Measurements from ENCODE around the gene TPGS2. TPM values are rescaled to one million over a fixed set of nuclear protein-coding genes. Genes with fewer than 3 reads are reported as not detected.
A peak's percentile ranks its signal among the peaks of the same experiment; 100 is the strongest.

TPGS2 gene
- total RNA-seq, 4 donors from 2014 or later: 53.7 to 130 (median 95.6) TPM

DNA sequence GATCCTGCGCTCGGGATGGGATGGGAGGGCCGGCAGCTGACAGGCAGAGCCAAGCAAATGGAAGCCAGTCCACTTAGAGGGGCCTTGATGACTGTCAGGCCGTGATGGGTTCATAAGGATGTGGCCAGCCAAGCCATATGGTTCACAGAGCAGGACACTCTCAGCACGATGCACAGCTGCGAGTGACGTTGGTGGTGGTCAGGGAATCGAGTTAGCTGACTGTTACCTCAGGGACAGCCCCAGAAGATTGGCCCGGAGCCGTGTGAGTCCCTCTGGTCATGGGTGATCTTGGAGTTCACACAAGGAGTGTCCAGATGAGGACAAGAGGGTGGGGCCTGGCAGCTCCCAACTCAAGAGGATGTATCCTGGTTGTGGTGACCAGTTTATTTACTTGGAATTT, 70.2 kb downstream of the TPGS2 start:
- in situ Hi-C loops (cut with MboI; ENCODE audit: low pct_ligation_motif_present in 1 of 4, low pct_unique_long_range_greater_than_20kb in 1 of 4, low sequenced_read_pairs in 3 of 4) (loop anchor here in 1 of 4 donors (10.0 to 25.0 kb wide), 2 partner anchors 74 to 471 kb away; partner anchors contain the start of gene FHOD3), intact Hi-C loops (cut with DNase I; ENCODE audit: low total_unique reads) (loop anchor here (5.0 kb wide), 1 partner anchor 71 kb away; no protein-coding TSS in a partner anchor)
- DNase-seq: no peak
- H3K27me3 ChIP-seq: no peaks in the 10 kb centered on the region
- 81 to 84% methylated on average over 5 to 10 of the region's 10 CpGs for WGBS, 2 donors (ENCODE audit: low coverage in 1 of 2)
- no peaks in the 10 kb centered on the region for H3K36me3 ChIP-seq
- no peak overlapping the region for H3K27ac ChIP-seq
- H3K9me3 ChIP-seq: no peaks in the 10 kb centered on the region
- H3K4me1 ChIP-seq: peaks cover 0 to 8% (median 3%) of the 10 kb centered on the region in 4 donors
- no peak overlapping the region for H3K4me3 ChIP-seq
- TF ChIP-seq POLR2AphosphoS5 (IDR thresholded peaks at IDR 0.05): no peak
- TF ChIP-seq, protein P1, sequence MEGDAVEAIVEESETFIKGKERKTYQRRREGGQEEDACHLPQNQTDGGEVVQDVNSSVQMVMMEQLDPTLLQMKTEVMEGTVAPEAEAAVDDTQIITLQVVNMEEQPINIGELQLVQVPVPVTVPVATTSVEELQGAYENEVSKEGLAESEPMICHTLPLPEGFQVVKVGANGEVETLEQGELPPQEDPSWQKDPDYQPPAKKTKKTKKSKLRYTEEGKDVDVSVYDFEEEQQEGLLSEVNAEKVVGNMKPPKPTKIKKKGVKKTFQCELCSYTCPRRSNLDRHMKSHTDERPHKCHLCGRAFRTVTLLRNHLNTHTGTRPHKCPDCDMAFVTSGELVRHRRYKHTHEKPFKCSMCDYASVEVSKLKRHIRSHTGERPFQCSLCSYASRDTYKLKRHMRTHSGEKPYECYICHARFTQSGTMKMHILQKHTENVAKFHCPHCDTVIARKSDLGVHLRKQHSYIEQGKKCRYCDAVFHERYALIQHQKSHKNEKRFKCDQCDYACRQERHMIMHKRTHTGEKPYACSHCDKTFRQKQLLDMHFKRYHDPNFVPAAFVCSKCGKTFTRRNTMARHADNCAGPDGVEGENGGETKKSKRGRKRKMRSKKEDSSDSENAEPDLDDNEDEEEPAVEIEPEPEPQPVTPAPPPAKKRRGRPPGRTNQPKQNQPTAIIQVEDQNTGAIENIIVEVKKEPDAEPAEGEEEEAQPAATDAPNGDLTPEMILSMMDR (IDR thresholded peaks at IDR 0.05): no peak
- TF ChIP-seq POLR2A (IDR thresholded peaks at IDR 0.05): no peak
- no peak for TF ChIP-seq EP300 (IDR thresholded peaks at IDR 0.05; ENCODE audit: low read depth)

GRCh38 chr18:36757991-36758390, 70.8 kb downstream of the TPGS2 start:
- Histone ChIP-seq H3K27me3 (no peaks in the 10 kb centered on the region), H3K9me3 (no peaks in the 10 kb centered on the region), H3K4me1 (peaks cover 0 to 8% (median 3%) of the 10 kb centered on the region in 4 donors), H3K36me3 (no peaks in the 10 kb centered on the region), H3K27ac (no peak overlapping the region), H3K4me3 (no peak overlapping the region)
- in situ Hi-C loops (cut with MboI; ENCODE audit: low pct_ligation_motif_present in 1 of 4, low pct_unique_long_range_greater_than_20kb in 1 of 4, low sequenced_read_pairs in 3 of 4): loop anchor here in 1 of 4 donors (10.0 to 25.0 kb wide), 2 partner anchors 73 to 471 kb away; partner anchors contain the start of gene FHOD3
- TF ChIP-seq EP300 (IDR thresholded peaks at IDR 0.05; ENCODE audit: low read depth) (no peak), POLR2AphosphoS5 (IDR thresholded peaks at IDR 0.05) (no peak), POLR2A (IDR thresholded peaks at IDR 0.05) (no peak)
- 56 to 76% methylated on average over 2 to 3 of the region's 3 CpGs for WGBS, 2 donors (ENCODE audit: low coverage in 1 of 2)
- no peak for DNase-seq
- intact Hi-C loops (cut with DNase I; ENCODE audit: low total_unique reads): loop anchor here (5.0 kb wide), 1 partner anchor 71 kb away; no protein-coding TSS in a partner anchor

DNA sequence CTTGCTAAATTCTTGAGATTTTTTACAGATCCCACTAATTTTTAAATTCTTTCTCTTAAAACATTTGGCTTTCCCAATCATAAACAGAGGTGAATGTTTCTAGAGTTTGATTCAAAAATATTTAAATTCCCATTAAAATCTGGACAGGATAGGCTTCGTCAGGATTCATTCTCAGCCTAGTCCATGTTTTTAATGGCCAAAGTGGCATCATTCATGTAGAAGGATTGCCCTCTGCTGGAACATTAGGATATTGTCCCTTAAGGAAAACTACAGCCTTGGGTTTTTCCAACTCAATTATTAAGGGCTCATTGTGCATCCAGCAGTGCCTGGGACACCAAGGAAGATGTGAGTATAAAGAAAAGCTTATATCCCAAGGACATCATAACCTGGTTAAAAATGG, 71.7 kb downstream of the TPGS2 start:
- Histone ChIP-seq H3K9me3 (no peaks in the 10 kb centered on the region), H3K4me3 (no peak overlapping the region), H3K36me3 (no peaks in the 10 kb centered on the region), H3K27me3 (no peaks in the 10 kb centered on the region), H3K4me1 (peaks cover 0 to 8% (median 3%) of the 10 kb centered on the region in 4 donors), H3K27ac (no peak overlapping the region)
- intact Hi-C loops (cut with DNase I; ENCODE audit: low total_unique reads): loop anchor here (5.0 kb wide), 1 partner anchor 70 kb away; no protein-coding TSS in a partner anchor
- in situ Hi-C loops (cut with MboI; ENCODE audit: low pct_ligation_motif_present in 1 of 4, low pct_unique_long_range_greater_than_20kb in 1 of 4, low sequenced_read_pairs in 3 of 4): loop anchor here in 1 of 4 donors (10.0 to 25.0 kb wide), 2 partner anchors 72 to 470 kb away; partner anchors contain the start of gene FHOD3
- DNase-seq: no peak
- WGBS, 2 donors (ENCODE audit: low coverage in 1 of 2): 12 to 14% methylated on average over 1 of the region's 1 CpG
- TF ChIP-seq, protein P1 (IDR thresholded peaks at IDR 0.05): peak; percentile 62 to 80 (median 66)
- no peak for TF ChIP-seq POLR2AphosphoS5 (IDR thresholded peaks at IDR 0.05)
- no peak for TF ChIP-seq POLR2A (IDR thresholded peaks at IDR 0.05)

- H3K36me3 ChIP-seq: no peaks in the 10 kb centered on the region
- in situ Hi-C loops (cut with MboI; ENCODE audit: low pct_ligation_motif_present in 1 of 4, low pct_unique_long_range_greater_than_20kb in 1 of 4, low sequenced_read_pairs in 3 of 4): loop anchor here in 1 of 4 donors (10.0 to 25.0 kb wide), 2 partner anchors 71 to 469 kb away; partner anchors contain the start of gene FHOD3
- H3K27ac ChIP-seq: no peak overlapping the region
- H3K4me3 ChIP-seq: no peak overlapping the region
- H3K4me1 ChIP-seq: peaks cover 0 to 8% (median 3%) of the 10 kb centered on the region in 4 donors
- intact Hi-C loops (cut with DNase I; ENCODE audit: low total_unique reads): loop anchor here (5.0 kb wide), 1 partner anchor 69 kb away; no protein-coding TSS in a partner anchor
- H3K9me3 ChIP-seq: no peaks in the 10 kb centered on the region
- no peaks in the 10 kb centered on the region for H3K27me3 ChIP-seq
- 39 to 44% methylated on average over 3 to 4 of the region's 4 CpGs for WGBS, 2 donors (ENCODE audit: low coverage in 1 of 2)
- TF ChIP-seq POLR2AphosphoS5 (IDR thresholded peaks at IDR 0.05): no peak
- no peak for TF ChIP-seq EP300 (IDR thresholded peaks at IDR 0.05; ENCODE audit: low read depth)
- no peak for TF ChIP-seq POLR2A (IDR thresholded peaks at IDR 0.05)
- TF ChIP-seq, protein P1 (IDR thresholded peaks at IDR 0.05): no peak
- no peak for DNase-seq
These were observed 72.6 kb downstream of the TPGS2 start for GRCh38 chr18:36756242-36756641.
